Colonic mucosa (tissue), 4 donors: Measurements from ENCODE around the gene BMS1. TPM values are rescaled to one million over a fixed set of nuclear protein-coding genes. Genes with fewer than 3 reads are reported as not detected.

Experiments used
- DNase-seq: peaks from one replicate; pipeline ENCODE4 v3.0.0-alpha.2; 2020
- H3K27ac ChIP-seq: fragments of 200-600 bp; one replicate; pipeline ENCODE4 v1.8.0; 2021
- H3K27me3 ChIP-seq: fragments of 200-600 bp; one replicate; pipeline ENCODE4 v1.8.0; 2021
- H3K36me3 ChIP-seq: fragments of 200-600 bp; one replicate; pipeline ENCODE4 v1.8.0; 2021
- H3K4me1 ChIP-seq: fragments of 200-600 bp; one replicate; pipeline ENCODE4 v1.8.0; 2021; ENCODE audit warnings: mild to moderate bottlenecking
- H3K4me3 ChIP-seq: fragments of 200-600 bp; one replicate; pipeline ENCODE4 v1.8.0; 2021
- H3K9ac ChIP-seq, 2 donors: one replicate each; pipeline ENCODE4 v1.7.0; 2013; ENCODE audit warnings: control low read depth in 2 of 2, low read depth in 2 of 2, low read length in 2 of 2
- H3K9me3 ChIP-seq: fragments of 200-600 bp; one replicate; pipeline ENCODE4 v1.8.0; 2021
- CTCF ChIP-seq: fragments of 200-600 bp; IDR thresholded peaks from one replicate; pipeline ENCODE4 v1.8.0; 2022; ENCODE audit warnings: antibody characterized with exemption, mild to moderate bottlenecking
- intact Hi-C: fragments of 100-400 bp; cut with DNase I; formaldehyde crosslinking; loops from one replicate; pipeline ENCODE4 v1.14.1; 2022
- total RNA-seq, 2 donors: library from RNA; stranded (reverse); fragmentation: NEBNext Ultra II Directional in 1 of 2; extraction: Animal tissue kit (Norgen Biotek cat#: 25700) in 1 of 2; gene quantifications; one replicate each; pipeline ENCODE4 v1.2.1, GENCODE V29; 2021
- donor health status: healthy.
- donor health status: DM: no; HTN: no; CAD: no.
- donor health status: DM: no; HTN: no; CAD: no.

The BMS1 gene
- total RNA-seq, 2 donors from 2014 or later: 11.4 to 14.6 TPM

DNA sequence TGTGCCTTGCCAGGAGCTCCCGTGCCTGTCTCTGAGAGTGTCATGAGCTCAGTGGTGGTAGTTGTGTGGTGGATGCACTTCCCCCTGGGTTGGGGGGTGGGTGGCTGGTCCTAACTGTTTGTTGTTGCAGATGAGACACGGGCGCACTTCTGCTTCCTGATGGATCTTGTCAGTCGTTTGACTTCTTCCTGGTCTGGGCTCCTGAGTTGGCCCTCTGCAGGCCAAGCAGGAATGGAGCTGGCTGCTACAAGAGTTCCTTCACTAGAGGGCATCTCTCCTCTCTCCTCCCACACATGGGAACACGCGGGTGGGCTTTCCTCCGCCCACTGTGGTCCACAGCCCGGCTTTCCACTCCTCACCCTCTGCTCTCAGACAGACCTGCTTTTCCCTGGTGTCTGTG lies 82.0 kb downstream of the BMS1 start:
- Histone ChIP-seq H3K4me1 (peaks cover 5% of the 10 kb centered on the region), H3K27ac (no peak overlapping the region), H3K27me3 (peaks cover 8% of the 10 kb centered on the region), H3K4me3 (no peak overlapping the region), H3K9ac (no peak overlapping the region), H3K9me3 (no peaks in the 10 kb centered on the region), H3K36me3 (no peaks in the 10 kb centered on the region)
- TF ChIP-seq CTCF: no peak
- intact Hi-C loops: loop anchor here (2.0 to 5.0 kb wide), 2 partner anchors 112 to 240 kb away; no protein-coding TSS in a partner anchor
- DNase-seq: no peak

DNA sequence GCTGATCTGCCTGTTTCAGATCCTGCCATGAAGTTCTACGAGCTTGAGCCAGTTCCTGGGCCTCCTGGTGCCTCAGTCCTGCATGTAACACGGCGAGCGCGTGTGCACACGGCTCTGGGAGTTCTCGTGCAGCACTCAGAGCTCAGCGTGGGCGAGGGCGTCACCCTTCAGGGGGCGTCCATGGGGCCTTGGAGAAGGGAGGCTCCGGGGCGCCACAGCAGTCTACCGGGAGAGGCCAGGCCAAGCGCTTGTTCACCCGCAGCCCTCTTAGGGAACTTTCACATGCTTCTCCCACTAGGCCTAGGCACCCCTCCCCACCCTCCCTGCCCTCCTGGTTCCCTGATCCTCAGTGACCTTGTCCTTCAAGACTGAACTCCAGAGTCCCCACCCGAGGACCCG lies 83.1 kb downstream of the BMS1 start:
- no peak for TF ChIP-seq CTCF
- Histone ChIP-seq H3K9ac (no peak overlapping the region), H3K27ac (no peak overlapping the region), H3K4me3 (no peak overlapping the region), H3K9me3 (no peaks in the 10 kb centered on the region), H3K4me1 (peaks cover 5% of the 10 kb centered on the region), H3K36me3 (no peaks in the 10 kb centered on the region), H3K27me3 (peaks cover 8% of the 10 kb centered on the region)
- intact Hi-C loops: loop anchor here (2.0 kb wide), 1 partner anchor 239 kb away; no protein-coding TSS in a partner anchor
- no peak for DNase-seq

DNA sequence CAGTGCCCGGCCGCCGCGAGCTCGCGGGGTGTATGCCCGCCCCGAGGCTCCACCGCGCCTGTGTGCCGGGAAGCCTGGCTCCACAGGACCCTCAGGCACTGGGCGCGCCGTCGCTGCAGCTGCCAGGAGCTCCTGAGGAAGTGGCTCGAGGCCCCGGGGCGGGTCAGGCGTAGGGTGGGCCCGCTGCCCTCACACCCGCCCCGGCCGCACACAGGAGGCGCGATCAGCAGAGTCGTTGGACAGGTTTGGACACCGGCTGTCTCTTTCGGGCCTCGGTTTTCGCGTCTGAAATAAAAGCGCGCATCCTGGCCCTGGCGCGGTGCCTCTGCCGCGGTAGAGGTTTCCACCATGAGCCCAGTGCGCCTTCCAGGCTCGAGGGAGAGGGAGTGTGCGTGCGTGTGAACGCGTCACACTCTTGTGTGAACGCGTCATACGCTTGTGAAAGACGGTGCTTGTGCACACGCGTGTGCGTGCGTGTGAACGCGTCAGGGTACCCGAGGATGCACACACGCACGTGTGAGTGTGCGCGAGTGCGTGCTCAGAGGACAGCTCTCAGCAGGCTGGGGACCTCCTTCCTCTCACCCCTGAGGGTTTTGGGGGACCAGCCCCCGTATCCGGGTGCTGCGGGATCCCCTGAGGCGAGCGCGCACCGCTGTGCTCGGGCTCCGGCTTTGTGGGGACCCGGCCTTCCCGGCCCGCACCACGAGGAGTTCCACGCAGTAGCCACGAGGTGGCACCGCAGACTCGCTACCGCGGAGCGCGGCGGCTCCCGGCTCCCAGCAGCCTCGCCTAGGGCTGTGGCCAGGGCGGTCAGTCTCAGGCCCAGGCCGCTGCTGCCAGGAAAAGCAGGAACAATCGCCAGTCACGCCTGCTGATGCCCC lies 83.8 kb downstream of the BMS1 start:
- H3K36me3 ChIP-seq: no peaks in the 10 kb centered on the region
- peaks cover 8% of the 10 kb centered on the region for H3K27me3 ChIP-seq
- no peak overlapping the region for H3K9ac ChIP-seq
- intact Hi-C loops: no loop called here
- H3K9me3 ChIP-seq: no peaks in the 10 kb centered on the region
- peaks cover 5% of the 10 kb centered on the region for H3K4me1 ChIP-seq
- no peak overlapping the region for H3K27ac ChIP-seq
- DNase-seq: peak; percentile 64
- TF ChIP-seq CTCF: peak; percentile 66
- H3K4me3 ChIP-seq: peak overlapping the region; percentile 15

DNA sequence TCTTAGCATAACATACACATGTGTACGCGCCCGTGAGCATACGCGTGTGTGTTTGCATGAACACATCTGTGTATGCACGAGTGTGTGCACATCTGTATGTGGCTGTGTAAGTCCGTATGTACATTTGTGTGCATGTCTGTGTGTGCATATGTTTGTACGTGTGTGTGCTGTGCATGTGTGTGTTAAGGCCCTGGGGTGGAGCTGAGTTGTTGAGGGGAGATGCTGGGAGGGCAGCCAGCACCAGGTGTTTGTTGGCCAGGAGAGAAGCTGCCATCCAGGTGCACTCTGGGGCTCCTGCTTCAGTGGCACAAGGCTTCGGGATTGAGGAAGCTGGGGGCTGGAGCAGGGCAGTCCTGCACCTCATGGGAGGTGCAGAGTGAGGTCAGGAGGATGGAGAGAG lies 85.0 kb downstream of the BMS1 start:
- Histone ChIP-seq H3K4me1 (peaks cover 5% of the 10 kb centered on the region), H3K9me3 (no peaks in the 10 kb centered on the region), H3K27me3 (peaks cover 8% of the 10 kb centered on the region), H3K36me3 (no peaks in the 10 kb centered on the region), H3K4me3 (no peak overlapping the region), H3K9ac (no peak overlapping the region), H3K27ac (no peak overlapping the region)
- no peak for DNase-seq
- TF ChIP-seq CTCF: no peak
- intact Hi-C loops: no loop called here

GRCh38 chr10:42868530-42868929 lies 85.9 kb downstream of the BMS1 start:
- Histone ChIP-seq H3K27ac (no peak overlapping the region), H3K9me3 (no peaks in the 10 kb centered on the region), H3K4me3 (no peak overlapping the region), H3K27me3 (peaks cover 8% of the 10 kb centered on the region), H3K9ac (no peak overlapping the region), H3K36me3 (no peaks in the 10 kb centered on the region), H3K4me1 (peaks cover 5% of the 10 kb centered on the region)
- no peak for TF ChIP-seq CTCF
- intact Hi-C loops: no loop called here
- no peak for DNase-seq
